GM23338 (cell line): Measurements from ENCODE around the gene AP4S1. TPM values are rescaled to one million over a fixed set of nuclear protein-coding genes. Genes with fewer than 3 reads are reported as not detected.

Source experiments
- ATAC-seq: fragments of 200-7000 bp; cut with Tn5 transposase; 3 replicates; pipeline ENCODE4 v1.9.1; 2020
- DNase-seq: peaks from one replicate; pipeline ENCODE4 v3.0.0-alpha.2; 2015; ENCODE audit warnings: low spot score
- H2AFZ ChIP-seq: fragments of 200-600 bp; sonication (generic); 2 replicates; pipeline ENCODE4 v1.8.0; 2016; ENCODE audit warnings: antibody characterized with exemption, mild to moderate bottlenecking, moderate library complexity
- H3F3A ChIP-seq: fragments of 200-600 bp; sonication (generic); replicated peaks from 2 replicates; pipeline ENCODE4 v1.8.0; 2017; ENCODE audit warnings: antibody characterized with exemption, mixed run types, low read depth
- H3K27ac ChIP-seq: fragments of 200-600 bp; sonication (generic); 2 replicates; pipeline ENCODE4 v1.6.1; 2016; ENCODE audit warnings: low read depth
- H3K27me3 ChIP-seq: fragments of 200-600 bp; sonication (generic); 2 replicates; pipeline ENCODE4 v1.8.0; 2016; ENCODE audit warnings: mild to moderate bottlenecking, mixed run types, moderate library complexity; ENCODE audit not compliant: insufficient read depth
- H3K36me3 ChIP-seq: fragments of 200-600 bp; sonication (generic); 2 replicates; pipeline ENCODE4 v1.8.0; 2016; ENCODE audit warnings: mild to moderate bottlenecking; ENCODE audit not compliant: insufficient read depth
- H3K4me1 ChIP-seq: fragments of 200-600 bp; sonication (generic); 2 replicates; pipeline ENCODE4 v1.8.0; 2016; ENCODE audit warnings: mild to moderate bottlenecking, moderate library complexity; ENCODE audit not compliant: insufficient read depth
- H3K4me2 ChIP-seq: fragments of 200-600 bp; sonication (generic); 2 replicates; pipeline ENCODE4 v1.7.1; 2017; ENCODE audit warnings: mixed run types
- H3K4me3 ChIP-seq: fragments of 200-600 bp; sonication (generic); 2 replicates; pipeline ENCODE4 v1.6.1; 2016; ENCODE audit warnings: mixed run types
- H3K79me2 ChIP-seq: fragments of 200-600 bp; sonication (generic); replicated peaks from 2 replicates; pipeline ENCODE4 v1.8.0; 2017; ENCODE audit warnings: mild to moderate bottlenecking; ENCODE audit not compliant: insufficient read depth
- H3K9me2 ChIP-seq: fragments of 200-600 bp; sonication (generic); 2 replicates; pipeline ENCODE4 v1.8.0; 2017; ENCODE audit not compliant: insufficient read depth
- H4K20me1 ChIP-seq: fragments of 200-600 bp; sonication (generic); replicated peaks from 2 replicates; pipeline ENCODE4 v1.8.0; 2017; ENCODE audit warnings: mild to moderate bottlenecking; ENCODE audit not compliant: insufficient read depth
- H3K27ac Mint-ChIP-seq: 2 replicates; pipeline ENCODE4 v1.8.0; 2020; ENCODE audit warnings: inconsistent platforms, mild to moderate bottlenecking, moderate library complexity, mixed read lengths
- H3K27me3 Mint-ChIP-seq: 3 replicates; pipeline ENCODE4 v1.8.0; 2022; ENCODE audit warnings: low read depth, mild to moderate bottlenecking, moderate library complexity, mixed read lengths, inconsistent platforms; ENCODE audit not compliant: insufficient read depth, poor library complexity
- H3K36me3 Mint-ChIP-seq: 3 replicates; pipeline ENCODE4 v1.8.0; 2021; ENCODE audit warnings: low read depth, mild to moderate bottlenecking, inconsistent platforms, moderate library complexity, mixed read lengths
- H3K4me1 Mint-ChIP-seq: 3 replicates; pipeline ENCODE4 v1.8.0; 2020; ENCODE audit warnings: mild to moderate bottlenecking, inconsistent platforms, mixed read lengths
- H3K4me3 Mint-ChIP-seq: 3 replicates; pipeline ENCODE4 v1.8.0; 2021; ENCODE audit warnings: moderate library complexity, mild to moderate bottlenecking, inconsistent platforms, mixed read lengths
- H3K9me3 Mint-ChIP-seq: 3 replicates; pipeline ENCODE4 v1.8.0; 2020; ENCODE audit warnings: moderate library complexity, mild to moderate bottlenecking, inconsistent platforms, mixed read lengths
- CTCF ChIP-seq, 2 experiments: fragments of 200-600 bp in 1 of 2; sonication (generic) in 1 of 2; conservative IDR thresholded peaks; 2 replicates each; pipeline versions ENCODE4 v1.5.1 to v1.6.1; 2016 to 2017; ENCODE audit warnings: antibody characterized with exemption in 2 of 2, low read depth in 2 of 2, mild to moderate bottlenecking in 2 of 2, moderate library complexity in 1 of 2
- EZH2 ChIP-seq: fragments of 200-600 bp; sonication (generic); IDR thresholded peaks from one replicate; pipeline ENCODE4 v1.8.0; 2017; ENCODE audit warnings: antibody characterized with exemption, mild to moderate bottlenecking, low read depth; ENCODE audit not compliant: unreplicated experiment
- NANOG ChIP-seq: IDR thresholded peaks from 2 replicates; pipeline ENCODE4 v1.6.1; 2016; ENCODE audit warnings: antibody characterized with exemption, borderline replicate concordance
- POLR2AphosphoS5 ChIP-seq: IDR thresholded peaks from 2 replicates; pipeline ENCODE4 v1.6.1; 2016; ENCODE audit warnings: antibody characterized with exemption, low read depth
- polyA plus RNA-seq: library from polyadenylated mRNA; unstranded; fragments of >200 nt; fragmentation: Nextera tagmentation; extraction: Ambion mirVana; gene quantifications from 2 replicates; pipeline ENCODE4 v1.2.1, GENCODE V29; 2016
- total RNA-seq: library from RNA; depleted of rRNA; stranded (reverse); fragments of >200 nt; shearing (Covaris generic); gene quantifications from 2 replicates; pipeline ENCODE4 v1.2.3, GENCODE V29; 2014
- TF ChIP-seq, protein P1 (sequence below): fragments of 250-450 bp; sonication (Bioruptor Pico); IDR thresholded peaks from 2 replicates; pipeline ENCODE4 v1.5.0; 2020; ENCODE audit warnings: mild to moderate bottlenecking, moderate library complexity
- TF ChIP-seq, protein P2 (sequence below): IDR thresholded peaks from one replicate; pipeline ENCODE4 v1.6.1; 2018; ENCODE audit warnings: antibody characterized with exemption; ENCODE audit not compliant: unreplicated experiment

AP4S1 gene
- total and polyA plus RNA-seq, 2 experiments from 2014 or later, result 13.4 to 15.7 TPM

- TF ChIP-seq, protein P1, sequence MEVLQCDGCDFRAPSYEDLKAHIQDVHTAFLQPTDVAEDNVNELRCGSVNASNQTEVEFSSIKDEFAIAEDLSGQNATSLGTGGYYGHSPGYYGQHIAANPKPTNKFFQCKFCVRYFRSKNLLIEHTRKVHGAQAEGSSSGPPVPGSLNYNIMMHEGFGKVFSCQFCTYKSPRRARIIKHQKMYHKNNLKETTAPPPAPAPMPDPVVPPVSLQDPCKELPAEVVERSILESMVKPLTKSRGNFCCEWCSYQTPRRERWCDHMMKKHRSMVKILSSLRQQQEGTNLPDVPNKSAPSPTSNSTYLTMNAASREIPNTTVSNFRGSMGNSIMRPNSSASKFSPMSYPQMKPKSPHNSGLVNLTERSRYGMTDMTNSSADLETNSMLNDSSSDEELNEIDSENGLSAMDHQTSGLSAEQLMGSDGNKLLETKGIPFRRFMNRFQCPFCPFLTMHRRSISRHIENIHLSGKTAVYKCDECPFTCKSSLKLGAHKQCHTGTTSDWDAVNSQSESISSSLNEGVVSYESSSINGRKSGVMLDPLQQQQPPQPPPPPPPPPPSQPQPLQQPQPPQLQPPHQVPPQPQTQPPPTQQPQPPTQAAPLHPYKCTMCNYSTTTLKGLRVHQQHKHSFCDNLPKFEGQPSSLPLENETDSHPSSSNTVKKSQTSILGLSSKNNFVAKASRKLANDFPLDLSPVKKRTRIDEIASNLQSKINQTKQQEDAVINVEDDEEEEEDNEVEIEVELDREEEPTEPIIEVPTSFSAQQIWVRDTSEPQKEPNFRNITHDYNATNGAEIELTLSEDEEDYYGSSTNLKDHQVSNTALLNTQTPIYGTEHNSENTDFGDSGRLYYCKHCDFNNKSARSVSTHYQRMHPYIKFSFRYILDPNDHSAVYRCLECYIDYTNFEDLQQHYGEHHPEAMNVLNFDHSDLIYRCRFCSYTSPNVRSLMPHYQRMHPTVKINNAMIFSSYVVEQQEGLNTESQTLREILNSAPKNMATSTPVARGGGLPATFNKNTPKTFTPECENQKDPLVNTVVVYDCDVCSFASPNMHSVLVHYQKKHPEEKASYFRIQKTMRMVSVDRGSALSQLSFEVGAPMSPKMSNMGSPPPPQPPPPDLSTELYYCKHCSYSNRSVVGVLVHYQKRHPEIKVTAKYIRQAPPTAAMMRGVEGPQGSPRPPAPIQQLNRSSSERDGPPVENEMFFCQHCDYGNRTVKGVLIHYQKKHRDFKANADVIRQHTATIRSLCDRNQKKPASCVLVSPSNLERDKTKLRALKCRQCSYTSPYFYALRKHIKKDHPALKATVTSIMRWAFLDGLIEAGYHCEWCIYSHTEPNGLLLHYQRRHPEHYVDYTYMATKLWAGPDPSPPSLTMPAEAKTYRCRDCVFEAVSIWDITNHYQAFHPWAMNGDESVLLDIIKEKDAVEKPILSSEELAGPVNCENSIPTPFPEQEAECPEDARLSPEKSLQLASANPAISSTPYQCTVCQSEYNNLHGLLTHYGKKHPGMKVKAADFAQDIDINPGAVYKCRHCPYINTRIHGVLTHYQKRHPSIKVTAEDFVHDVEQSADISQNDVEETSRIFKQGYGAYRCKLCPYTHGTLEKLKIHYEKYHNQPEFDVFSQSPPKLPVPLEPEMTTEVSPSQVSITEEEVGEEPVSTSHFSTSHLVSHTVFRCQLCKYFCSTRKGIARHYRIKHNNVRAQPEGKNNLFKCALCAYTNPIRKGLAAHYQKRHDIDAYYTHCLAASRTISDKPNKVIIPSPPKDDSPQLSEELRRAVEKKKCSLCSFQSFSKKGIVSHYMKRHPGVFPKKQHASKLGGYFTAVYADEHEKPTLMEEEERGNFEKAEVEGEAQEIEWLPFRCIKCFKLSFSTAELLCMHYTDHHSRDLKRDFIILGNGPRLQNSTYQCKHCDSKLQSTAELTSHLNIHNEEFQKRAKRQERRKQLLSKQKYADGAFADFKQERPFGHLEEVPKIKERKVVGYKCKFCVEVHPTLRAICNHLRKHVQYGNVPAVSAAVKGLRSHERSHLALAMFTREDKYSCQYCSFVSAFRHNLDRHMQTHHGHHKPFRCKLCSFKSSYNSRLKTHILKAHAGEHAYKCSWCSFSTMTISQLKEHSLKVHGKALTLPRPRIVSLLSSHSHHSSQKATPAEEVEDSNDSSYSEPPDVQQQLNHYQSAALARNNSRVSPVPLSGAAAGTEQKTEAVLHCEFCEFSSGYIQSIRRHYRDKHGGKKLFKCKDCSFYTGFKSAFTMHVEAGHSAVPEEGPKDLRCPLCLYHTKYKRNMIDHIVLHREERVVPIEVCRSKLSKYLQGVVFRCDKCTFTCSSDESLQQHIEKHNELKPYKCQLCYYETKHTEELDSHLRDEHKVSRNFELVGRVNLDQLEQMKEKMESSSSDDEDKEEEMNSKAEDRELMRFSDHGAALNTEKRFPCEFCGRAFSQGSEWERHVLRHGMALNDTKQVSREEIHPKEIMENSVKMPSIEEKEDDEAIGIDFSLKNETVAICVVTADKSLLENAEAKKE (CRISPR knock-in tag), result no peak
- TF ChIP-seq POLR2AphosphoS5, result peak; percentile 50
- no peak for TF ChIP-seq CTCF (conservative IDR thresholded peaks at IDR 0.05; ENCODE audit: low read depth in 2 of 2)
- TF ChIP-seq EZH2, result no peak
- TF ChIP-seq NANOG, result no peak
Observed at GRCh38 chr14:31026450-31027235, 1.2 kb downstream of the AP4S1 start (continued).

- Histone ChIP-seq H3K27me3 (no peaks in the 10 kb centered on the region), H3K79me2 (peaks cover 74% of the 10 kb centered on the region), H3K4me1 (peaks cover 20% of the 10 kb centered on the region), H3K9me2 (no peaks in the 10 kb centered on the region), H3K27ac (peak overlapping the region; percentile 98; the same call in 1 of the 2 replicates), H4K20me1 (peaks cover 16% of the 10 kb centered on the region), H3K36me3 (no peaks in the 10 kb centered on the region), H3K4me3 (peak overlapping the region; percentile 72), H2AFZ (no peak overlapping the region), H3K4me2 (peak overlapping the region; percentile 86), H3F3A (peaks cover 11% of the 10 kb centered on the region)
- H3K4me3 Mint-ChIP-seq, result no peak overlapping the region; the same call in 2 of the 3 replicates
- no peak for ATAC-seq
- H3K36me3 Mint-ChIP-seq, result no peaks in the 10 kb centered on the region; the same call in 2 of the 3 replicates
- H3K4me1 Mint-ChIP-seq, result peaks cover 31% of the 10 kb centered on the region
- H3K27me3 Mint-ChIP-seq, result peaks cover 4% of the 10 kb centered on the region
- no peak overlapping the region for H3K27ac Mint-ChIP-seq
- no peaks in the 10 kb centered on the region; the same call in 2 of the 3 replicates for H3K9me3 Mint-ChIP-seq
- no peak for DNase-seq
- TF ChIP-seq, protein P2, sequence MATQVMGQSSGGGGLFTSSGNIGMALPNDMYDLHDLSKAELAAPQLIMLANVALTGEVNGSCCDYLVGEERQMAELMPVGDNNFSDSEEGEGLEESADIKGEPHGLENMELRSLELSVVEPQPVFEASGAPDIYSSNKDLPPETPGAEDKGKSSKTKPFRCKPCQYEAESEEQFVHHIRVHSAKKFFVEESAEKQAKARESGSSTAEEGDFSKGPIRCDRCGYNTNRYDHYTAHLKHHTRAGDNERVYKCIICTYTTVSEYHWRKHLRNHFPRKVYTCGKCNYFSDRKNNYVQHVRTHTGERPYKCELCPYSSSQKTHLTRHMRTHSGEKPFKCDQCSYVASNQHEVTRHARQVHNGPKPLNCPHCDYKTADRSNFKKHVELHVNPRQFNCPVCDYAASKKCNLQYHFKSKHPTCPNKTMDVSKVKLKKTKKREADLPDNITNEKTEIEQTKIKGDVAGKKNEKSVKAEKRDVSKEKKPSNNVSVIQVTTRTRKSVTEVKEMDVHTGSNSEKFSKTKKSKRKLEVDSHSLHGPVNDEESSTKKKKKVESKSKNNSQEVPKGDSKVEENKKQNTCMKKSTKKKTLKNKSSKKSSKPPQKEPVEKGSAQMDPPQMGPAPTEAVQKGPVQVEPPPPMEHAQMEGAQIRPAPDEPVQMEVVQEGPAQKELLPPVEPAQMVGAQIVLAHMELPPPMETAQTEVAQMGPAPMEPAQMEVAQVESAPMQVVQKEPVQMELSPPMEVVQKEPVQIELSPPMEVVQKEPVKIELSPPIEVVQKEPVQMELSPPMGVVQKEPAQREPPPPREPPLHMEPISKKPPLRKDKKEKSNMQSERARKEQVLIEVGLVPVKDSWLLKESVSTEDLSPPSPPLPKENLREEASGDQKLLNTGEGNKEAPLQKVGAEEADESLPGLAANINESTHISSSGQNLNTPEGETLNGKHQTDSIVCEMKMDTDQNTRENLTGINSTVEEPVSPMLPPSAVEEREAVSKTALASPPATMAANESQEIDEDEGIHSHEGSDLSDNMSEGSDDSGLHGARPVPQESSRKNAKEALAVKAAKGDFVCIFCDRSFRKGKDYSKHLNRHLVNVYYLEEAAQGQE, result no peak
- TF ChIP-seq EZH2 (no peak), CTCF (conservative IDR thresholded peaks at IDR 0.05; ENCODE audit: low read depth in 2 of 2) (no peak)
Observed at GRCh38 chr14:31027847-31028246, 2.4 kb downstream of the AP4S1 start.
